ENCODE measurements around the gene OR2T35. TPM values are rescaled to one million over a fixed set of nuclear protein-coding genes. Genes with fewer than 3 reads are reported as not detected.
A peak's percentile ranks its signal among the peaks of the same experiment; 100 is the strongest.

The OR2T35 gene
- polyA plus RNA-seq, 10 donors = not detected

- DNase-seq = no peak
Measured at GRCh38 chr1:248627971-248628844, 16.9 kb downstream of the OR2T35 start.

GRCh38 chr1:248625971-248626370 is 19.1 kb downstream of the OR2T35 start:
- DNase-seq = no peak

- no peak for DNase-seq
Measured at GRCh38 chr1:248625166-248625565, 19.9 kb downstream of the OR2T35 start.

- peak in 1 of 3 donors; percentile 1 for DNase-seq
Measured at GRCh38 chr1:248622570-248623001, 22.5 kb downstream of the OR2T35 start.

- DNase-seq = no peak
Measured at GRCh38 chr1:248621770-248622169, 23.3 kb downstream of the OR2T35 start.

GRCh38 chr1:248618878-248619277 is 26.2 kb downstream of the OR2T35 start:
- peak in 2 of 3 donors; percentile 3 to 11 for DNase-seq

- no peak for DNase-seq
Measured at GRCh38 chr1:248618119-248618518, 27.0 kb downstream of the OR2T35 start.

- no peak for DNase-seq
Measured at GRCh38 chr1:248613742-248614141, 31.3 kb downstream of the OR2T35 start.

GRCh38 chr1:248611883-248612414 is 33.1 kb downstream of the OR2T35 start:
- DNase-seq = no peak

- DNase-seq = no peak
Measured at GRCh38 chr1:248610301-248610700, 34.8 kb downstream of the OR2T35 start.

- no peak for DNase-seq
Measured at GRCh38 chr1:248599396-248599795, 45.7 kb downstream of the OR2T35 start.

- no peak for DNase-seq
Measured at GRCh38 chr1:248597589-248597988, 47.5 kb downstream of the OR2T35 start, which contains the start of gene OR2T10. Gene OR2T10, minus strand, starts transcription at chr1:248597700. Its CDS starts 3,932 bp downstream, at chr1:248593768.

- DNase-seq = no peak
Measured at GRCh38 chr1:248596615-248597014, 48.5 kb downstream of the OR2T35 start.

GRCh38 chr1:248593226-248593625 is 51.9 kb downstream of the OR2T35 start:
- no peak for DNase-seq

- DNase-seq = no peak
Measured at GRCh38 chr1:248592655-248593054, 52.4 kb downstream of the OR2T35 start.

- DNase-seq = no peak
Measured at GRCh38 chr1:248590055-248590454, 55.0 kb downstream of the OR2T35 start.

GRCh38 chr1:248589334-248589733 is 55.7 kb downstream of the OR2T35 start:
- DNase-seq = no peak

Other genes starting within 250 kb of the OR2T35 start
- gene OR2T1, start 242.2 kb downstream of the OR2T35 start, polyA plus RNA-seq (ENCODE audit: insufficient read length in 10 of 10) = not detected
- gene OR2T2, start 199.6 kb downstream of the OR2T35 start, polyA plus RNA-seq (ENCODE audit: insufficient read length in 10 of 10) = not detected
- gene OR2T3, start 171.9 kb downstream of the OR2T35 start, polyA plus RNA-seq (ENCODE audit: insufficient read length in 10 of 10) = not detected
- gene OR2T5, start 156.7 kb downstream of the OR2T35 start, polyA plus RNA-seq (ENCODE audit: insufficient read length in 10 of 10) = not detected
- gene OR2G6, start 137.2 kb downstream of the OR2T35 start, polyA plus RNA-seq (ENCODE audit: insufficient read length in 10 of 10) = not detected
- gene OR2T29, start 82.5 kb downstream of the OR2T35 start, polyA plus RNA-seq (ENCODE audit: insufficient read length in 10 of 10) = not detected
- not detected for gene OR2T34, start 70.5 kb downstream of the OR2T35 start, polyA plus RNA-seq (ENCODE audit: insufficient read length in 10 of 10)
- gene OR2T10, start 47.6 kb downstream of the OR2T35 start, polyA plus RNA-seq (ENCODE audit: insufficient read length in 10 of 10) = not detected
- not detected for gene OR2T11, start 10.2 kb downstream of the OR2T35 start, polyA plus RNA-seq (ENCODE audit: insufficient read length in 10 of 10)
- gene OR2T27, start 10.2 kb upstream of the OR2T35 start, polyA plus RNA-seq (ENCODE audit: insufficient read length in 10 of 10) = not detected
- not detected for gene OR14I1, start 57.5 kb upstream of the OR2T35 start, polyA plus RNA-seq (ENCODE audit: insufficient read length in 10 of 10)
- not detected for gene LYPD8, start 110.5 kb upstream of the OR2T35 start, polyA plus RNA-seq (ENCODE audit: insufficient read length in 10 of 10)
- 10 to 100 TPM; 15.3 to 20.7 (median 18.4) TPM for gene SH3BP5L, start 180.6 kb upstream of the OR2T35 start, polyA plus RNA-seq (ENCODE audit: insufficient read length in 10 of 10)
- 10 to 100 TPM; 14.7 to 18.2 (median 16.4) TPM for gene ZNF672, start 192.9 kb upstream of the OR2T35 start, polyA plus RNA-seq (ENCODE audit: insufficient read length in 10 of 10)
- gene ZNF692, start 213.8 kb upstream of the OR2T35 start, polyA plus RNA-seq (ENCODE audit: insufficient read length in 10 of 10) = 10 to 100 TPM; 19.1 to 47.5 (median 26.0) TPM